SU-DHL-6 (cell line): ENCODE results near the gene C11orf54.

Experiments used
- CTCF ChIP-seq: fragments of 200-600 bp; sonication (generic); IDR thresholded peaks from one replicate; pipeline ENCODE4 v1.5.1; 2017; ENCODE audit warnings: antibody characterized with exemption, mild to moderate bottlenecking, low read length, moderate library complexity; ENCODE audit not compliant: insufficient read depth, poor library complexity, severe bottlenecking
- EZH2phosphoT487 ChIP-seq: fragments of 200-600 bp; sonication (generic), shearing (Covaris generic); conservative IDR thresholded peaks from 2 replicates; pipeline ENCODE4 v1.6.1; 2018; ENCODE audit warnings: mild to moderate bottlenecking, antibody characterized with exemption, low read length, moderate library complexity, mixed read lengths

- TF ChIP-seq CTCF (no peak), EZH2phosphoT487 (no peak)
Observed at GRCh38 chr11:93740730-93741093, 760 bp upstream of the C11orf54 start.
